Sigmoid colon (tissue), 3 donors: ENCODE data around the gene ADARB2.

Experiments used
- POLR2A ChIP-seq, 2 donors: fragments of 450-650 bp; IDR thresholded peaks; one replicate each; pipeline ENCODE4 v1.6.1; 2016; ENCODE audit warnings: antibody characterized with exemption in 2 of 2, mild to moderate bottlenecking in 2 of 2, moderate library complexity in 2 of 2
- TF ChIP-seq, protein P1 (sequence below), 4 experiments: fragments of 450-650 bp in 3 of 4; fragments of 200-600 bp in 1 of 4; IDR thresholded peaks; one replicate each; pipeline ENCODE4 v1.5.1; 2016 to 2019; ENCODE audit warnings: antibody characterized with exemption in 4 of 4, mild to moderate bottlenecking in 3 of 4, moderate library complexity in 2 of 4

DNA sequence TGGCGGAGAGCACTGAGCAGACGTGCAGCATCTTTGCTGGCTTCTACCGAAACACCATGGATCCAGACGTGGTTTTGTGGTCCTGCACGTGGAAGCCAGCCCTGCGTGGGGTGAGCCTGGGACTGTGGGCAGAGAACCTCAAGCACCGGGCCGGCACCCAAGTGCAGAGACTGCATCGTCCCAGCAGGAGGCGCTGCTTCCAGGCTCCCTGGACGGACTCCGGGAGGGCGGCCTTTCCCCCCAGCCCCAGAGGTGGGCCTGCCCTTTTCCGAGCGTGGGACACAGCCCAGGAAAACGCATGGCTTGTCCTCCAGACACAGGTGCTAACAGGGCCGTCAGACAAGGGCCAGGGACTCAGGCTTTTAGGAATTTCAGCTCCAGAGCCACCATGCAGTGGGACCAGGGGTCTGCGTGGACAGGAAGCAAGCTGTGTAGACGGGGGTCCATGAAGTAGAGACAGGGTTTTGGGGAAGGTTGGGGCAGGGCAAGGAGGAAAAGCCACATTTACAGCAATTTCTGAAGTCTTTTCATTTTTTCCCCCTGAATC lies 377.2 kb downstream of the ADARB2 start:
- no peak for TF ChIP-seq POLR2A (IDR thresholded peaks at IDR 0.05)
- TF ChIP-seq, protein P1, sequence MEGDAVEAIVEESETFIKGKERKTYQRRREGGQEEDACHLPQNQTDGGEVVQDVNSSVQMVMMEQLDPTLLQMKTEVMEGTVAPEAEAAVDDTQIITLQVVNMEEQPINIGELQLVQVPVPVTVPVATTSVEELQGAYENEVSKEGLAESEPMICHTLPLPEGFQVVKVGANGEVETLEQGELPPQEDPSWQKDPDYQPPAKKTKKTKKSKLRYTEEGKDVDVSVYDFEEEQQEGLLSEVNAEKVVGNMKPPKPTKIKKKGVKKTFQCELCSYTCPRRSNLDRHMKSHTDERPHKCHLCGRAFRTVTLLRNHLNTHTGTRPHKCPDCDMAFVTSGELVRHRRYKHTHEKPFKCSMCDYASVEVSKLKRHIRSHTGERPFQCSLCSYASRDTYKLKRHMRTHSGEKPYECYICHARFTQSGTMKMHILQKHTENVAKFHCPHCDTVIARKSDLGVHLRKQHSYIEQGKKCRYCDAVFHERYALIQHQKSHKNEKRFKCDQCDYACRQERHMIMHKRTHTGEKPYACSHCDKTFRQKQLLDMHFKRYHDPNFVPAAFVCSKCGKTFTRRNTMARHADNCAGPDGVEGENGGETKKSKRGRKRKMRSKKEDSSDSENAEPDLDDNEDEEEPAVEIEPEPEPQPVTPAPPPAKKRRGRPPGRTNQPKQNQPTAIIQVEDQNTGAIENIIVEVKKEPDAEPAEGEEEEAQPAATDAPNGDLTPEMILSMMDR (IDR thresholded peaks at IDR 0.05) = no peak
